HEK293 (cell line): ENCODE measurements around the gene SMIM17.

ENCODE experiments used
- CTCF ChIA-PET: fragments of 350-600 bp; formaldehyde crosslinking; extraction: SDS; loops from one replicate; lab custom pipeline; 2021; ENCODE audit warnings: antibody characterized with exemption; lab: Yijun Ruan, JAX
- POLR2A ChIA-PET: fragments of 300-600 bp; formaldehyde crosslinking; extraction: SDS; loops from one replicate; lab custom pipeline; 2020; ENCODE audit warnings: antibody characterized with exemption, inconsistent platforms; lab: Yijun Ruan, JAX
- H3K27ac ChIP-seq: fragments of 200-500 bp; sonication (Bioruptor generic); 2 replicates; pipeline ENCODE4 v1.5.1; 2014; ENCODE audit warnings: low read depth, low read length, control low read depth, inconsistent platforms; ENCODE audit errors: extremely low read depth
- H3K36me3 ChIP-seq, 2 experiments: fragments of 200-500 bp in 1 of 2; sonication (Bioruptor generic) in 1 of 2; 1 replicate in 1 of 2; 2 replicates in 1 of 2; pipeline ENCODE4 v1.5.1; 2014 to 2017; ENCODE audit warnings: inconsistent platforms in 2 of 2, low read length in 2 of 2; ENCODE audit not compliant: control insufficient read depth in 2 of 2, insufficient read depth in 1 of 2
- H3K4me1 ChIP-seq: fragments of 200-500 bp; sonication (Bioruptor generic); 2 replicates; pipeline ENCODE4 v1.5.1; 2014; ENCODE audit warnings: mild to moderate bottlenecking, low read length, inconsistent platforms; ENCODE audit not compliant: control insufficient read depth, insufficient read depth
- H3K4me3 ChIP-seq: 2 replicates; pipeline ENCODE4 v1.5.1; 2011; ENCODE audit warnings: low read depth, mild to moderate bottlenecking, control low read depth, low read length, moderate library complexity
- H3K9me3 ChIP-seq: fragments of 200-500 bp; sonication (Bioruptor generic); 2 replicates; pipeline ENCODE4 v1.5.1; 2014; ENCODE audit warnings: low read depth, low read length, inconsistent platforms; ENCODE audit not compliant: control insufficient read depth, insufficient read depth
- GLIS2 ChIP-seq: fragments of 450-650 bp; formaldehyde crosslinking; IDR thresholded peaks from 2 replicates; pipeline ENCODE4 v1.5.1; 2016; ENCODE audit warnings: missing biosample characterization, missing genetic modification characterization
- HIC1 ChIP-seq: fragments of 450-650 bp; formaldehyde crosslinking; IDR thresholded peaks from 2 replicates; pipeline ENCODE4 v1.5.1; 2016; ENCODE audit warnings: missing biosample characterization, missing genetic modification characterization
- HOXC10 ChIP-seq: sonication (generic); formaldehyde crosslinking; IDR thresholded peaks from 2 replicates; pipeline ENCODE4 v1.8.1; 2023; ENCODE audit warnings: mild to moderate bottlenecking, missing genetic modification reagents
- MEIS1 ChIP-seq: sonication (generic); formaldehyde crosslinking; IDR thresholded peaks from 2 replicates; pipeline ENCODE4 v1.8.1; 2022; ENCODE audit warnings: missing genetic modification reagents, mild to moderate bottlenecking, borderline replicate concordance
- PATZ1 ChIP-seq: fragments of 450-650 bp; formaldehyde crosslinking; IDR thresholded peaks from 2 replicates; pipeline ENCODE4 v1.5.1; 2016; ENCODE audit warnings: missing biosample characterization, missing genetic modification characterization
- PRDM2 ChIP-seq: fragments of 450-650 bp; formaldehyde crosslinking; IDR thresholded peaks from 2 replicates; pipeline ENCODE4 v1.5.1; 2016; ENCODE audit warnings: missing biosample characterization, missing genetic modification characterization, borderline replicate concordance
- SCRT1 ChIP-seq: fragments of 450-650 bp; formaldehyde crosslinking; IDR thresholded peaks from 2 replicates; pipeline ENCODE4 v1.5.1; 2016; ENCODE audit warnings: missing biosample characterization, missing genetic modification characterization, borderline replicate concordance
- SP2 ChIP-seq: fragments of 450-650 bp; formaldehyde crosslinking; IDR thresholded peaks from 2 replicates; pipeline ENCODE4 v1.5.1; 2016; ENCODE audit warnings: missing biosample characterization, missing genetic modification characterization
- ZNF174 ChIP-seq: fragments of 450-650 bp; formaldehyde crosslinking; IDR thresholded peaks from 2 replicates; pipeline ENCODE4 v1.5.0; 2017; ENCODE audit warnings: missing biosample characterization, mild to moderate bottlenecking, missing genetic modification characterization
- ZNF214 ChIP-seq: fragments of 450-650 bp; formaldehyde crosslinking; IDR thresholded peaks from 2 replicates; pipeline ENCODE4 v1.5.1; 2017; ENCODE audit warnings: missing biosample characterization, mild to moderate bottlenecking, missing genetic modification characterization, borderline replicate concordance
- ZNF223 ChIP-seq: fragments of 450-650 bp; formaldehyde crosslinking; IDR thresholded peaks from 2 replicates; pipeline ENCODE4 v1.5.1; 2016; ENCODE audit warnings: missing biosample characterization, missing genetic modification characterization
- ZNF366 ChIP-seq: fragments of 450-650 bp; formaldehyde crosslinking; conservative IDR thresholded peaks from 2 replicates; pipeline ENCODE4 v1.5.1; 2016; ENCODE audit warnings: missing biosample characterization, missing genetic modification characterization
- ZNF560 ChIP-seq: fragments of 450-650 bp; formaldehyde crosslinking; IDR thresholded peaks from 2 replicates; pipeline ENCODE4 v1.5.1; 2017; ENCODE audit warnings: missing biosample characterization, missing genetic modification characterization, borderline replicate concordance
- ZNF623 ChIP-seq: fragments of 450-650 bp; formaldehyde crosslinking; IDR thresholded peaks from 2 replicates; pipeline ENCODE4 v1.5.1; 2016; ENCODE audit warnings: missing biosample characterization, missing genetic modification characterization
- ZNF660 ChIP-seq: fragments of 450-650 bp; IDR thresholded peaks from 2 replicates; pipeline ENCODE4 v1.5.1; 2018; ENCODE audit warnings: missing biosample characterization, mild to moderate bottlenecking, missing genetic modification characterization
- ZNF670 ChIP-seq: fragments of 450-650 bp; formaldehyde crosslinking; IDR thresholded peaks from 2 replicates; pipeline ENCODE4 v1.5.1; 2016; ENCODE audit warnings: missing biosample characterization, missing genetic modification characterization, low read depth
- ZNF704 ChIP-seq: fragments of 450-650 bp; formaldehyde crosslinking; IDR thresholded peaks from 2 replicates; pipeline ENCODE4 v1.5.1; 2016; ENCODE audit warnings: missing biosample characterization, missing genetic modification characterization

SMIM17 gene

GRCh38 chr19:56690670-56691069 is 47.7 kb downstream of the SMIM17 start (continued):
- TF ChIP-seq PRDM2 (no peak), ZNF223 (no peak), ZNF214 (no peak), ZNF623 (tag by site-specific recombination) (no peak), ZNF366 (tag by site-specific recombination) (no peak), PATZ1 (tag by site-specific recombination) (no peak), HOXC10 (CRISPR knock-in tag) (no peak)

GRCh38 chr19:56692206-56692895 is 49.4 kb downstream of the SMIM17 start:
- POLR2A ChIA-PET = no interaction called here
- H3K4me1 ChIP-seq = no peaks in the 10 kb centered on the region
- no peak overlapping the region for H3K4me3 ChIP-seq
- TF ChIP-seq ZNF660 (tag by site-specific recombination) = no peak
- no peak for TF ChIP-seq ZNF704 (tag by site-specific recombination)
- no peak for TF ChIP-seq MEIS1 (CRISPR knock-in tag)
- no peak for TF ChIP-seq GLIS2 (tag by site-specific recombination)
- no peak for TF ChIP-seq ZNF670 (tag by site-specific recombination)
- TF ChIP-seq SCRT1 = no peak
- no peak for TF ChIP-seq SP2
- no peak for TF ChIP-seq ZNF560 (tag by site-specific recombination)
- TF ChIP-seq HIC1 (tag by site-specific recombination) = no peak
- TF ChIP-seq ZNF174 = no peak
- H3K36me3 ChIP-seq = no peaks in the 10 kb centered on the region
- no peak overlapping the region for H3K27ac ChIP-seq
- no peaks in the 10 kb centered on the region; the same call in 1 of the 2 replicates for H3K9me3 ChIP-seq
- CTCF ChIA-PET = no interaction called here
